ENCODE data around the gene POU2F1. TPM values are rescaled to one million over a fixed set of nuclear protein-coding genes. Genes with fewer than 3 reads are reported as not detected.

Gene POU2F1
- total RNA-seq, 1 experiment from 2014 or later, result 24.5 TPM

DNA sequence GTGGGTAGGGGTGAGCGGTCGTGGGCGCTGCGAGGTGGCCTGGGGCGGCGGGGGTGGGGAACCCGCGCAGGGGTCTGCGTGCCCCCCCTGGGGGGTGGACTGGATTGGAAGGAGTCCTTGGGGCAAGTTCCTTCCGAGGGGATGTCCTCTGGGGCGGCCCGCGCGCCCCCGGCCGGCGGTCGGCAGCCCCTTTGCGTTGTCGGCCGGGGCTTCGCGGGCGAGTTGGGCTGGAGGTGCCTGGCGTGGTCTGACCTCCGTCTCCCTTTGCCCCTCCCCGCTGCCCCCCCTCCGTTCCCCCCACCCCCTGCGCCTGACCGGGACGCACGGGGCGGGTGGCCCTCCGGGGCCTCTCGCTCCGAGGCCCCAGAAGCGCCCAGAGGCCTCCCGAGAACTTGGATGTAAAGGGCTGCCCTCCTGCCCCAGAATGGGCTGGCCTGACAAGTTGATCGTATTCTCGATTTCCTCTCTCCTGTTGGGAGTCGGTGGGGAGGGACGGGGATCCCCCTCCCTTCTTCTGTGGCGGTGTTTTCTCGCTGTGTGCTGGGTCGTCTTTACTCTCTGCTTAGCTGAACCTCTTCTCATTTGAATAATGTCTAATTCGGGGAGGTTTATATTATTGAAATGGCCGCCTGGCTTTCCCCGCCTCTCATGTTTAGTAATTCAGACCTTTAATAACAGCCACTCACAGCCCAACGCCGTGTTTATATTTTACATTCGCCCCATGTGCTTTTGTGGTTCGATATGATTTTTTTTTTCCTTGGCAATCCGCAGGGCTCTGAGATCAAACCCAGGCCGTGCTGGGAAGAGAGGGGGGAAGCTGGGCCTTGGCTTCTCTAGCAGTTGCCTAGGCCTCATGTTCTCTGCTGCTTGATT, 1.3 kb downstream of the POU2F1 start:
- Histone ChIP-seq H3K9me3 (ENCODE audit: control insufficient read depth in 1 of 2, insufficient read depth in 1 of 2, low read depth in 1 of 2, low read length in 2 of 2) (no peaks in the 10 kb centered on the region), H3K36me3 (ENCODE audit: control insufficient read depth in 1 of 2, insufficient read depth in 2 of 2, low read length in 2 of 2) (no peaks in the 10 kb centered on the region), H4K20me1 (ENCODE audit: insufficient read depth) (no peaks in the 10 kb centered on the region), H3K79me2 (ENCODE audit: insufficient read depth, low read length) (peaks cover 55% of the 10 kb centered on the region), H3K27ac (ENCODE audit: low read depth, low read length) (peak overlapping the region; percentile 51), H3K9me2 (ENCODE audit: insufficient read depth) (no peaks in the 10 kb centered on the region), H3K27me3 (ENCODE audit: insufficient read depth, low read length) (no peaks in the 10 kb centered on the region), H3K4me2 (ENCODE audit: low read length) (peak overlapping the region; percentile 93), H2AFZ (ENCODE audit: low read depth, low read length, poor library complexity, severe bottlenecking) (no peak overlapping the region), H3K4me1 (ENCODE audit: control insufficient read depth in 1 of 2, insufficient read depth in 2 of 2, low read length in 2 of 2) (peaks cover 14 to 39% of the 10 kb centered on the region in 2 experiments), H3K9ac (ENCODE audit: low read length) (peak overlapping the region; percentile 76), H3K4me3 (replicated peaks in 1 of 2; ENCODE audit: low read depth in 1 of 2, low read length in 2 of 2) (peak overlapping the region; percentile 65 to 69)
- CTCF ChIA-PET, result interaction anchor here (1.1 kb wide), 1 partner anchor 312 kb away, joined by 3 read pairs; no protein-coding TSS in a partner anchor
- peak; percentile 54 for DNase-seq (ENCODE audit: low read depth, low spot score)
- BruUV-seq (replicated peaks), result TSS peak; percentile 39
- RAD21 ChIA-PET (ENCODE audit: low non-redundant PET in 1 of 2, low total read pairs in 2 of 2, uncharacterized antibody in 2 of 2, unreplicated experiment in 2 of 2), result interaction anchor here in 1 of 2 experiments (0.8 kb wide), 1 partner anchor 331 kb away, joined by 3 read pairs; the partner anchor contains the start of gene CREG1
- TF ChIP-seq ELF1 (IDR thresholded peaks at IDR 0.05; ENCODE audit: borderline replicate concordance, low read depth) (no peak), SIN3A (IDR thresholded peaks at IDR 0.05; ENCODE audit: low read depth) (peak; percentile 51), SP1 (IDR thresholded peaks at IDR 0.05; ENCODE audit: low read depth) (no peak), TCF7L2 (IDR thresholded peaks at IDR 0.05; ENCODE audit: borderline replicate concordance, extremely low read depth, insufficient read depth, insufficient read length) (peak; percentile 72), YY1 (IDR thresholded peaks at IDR 0.05; ENCODE audit: extremely low read depth, insufficient replicate concordance, low read depth, low read length) (peak; percentile 55), EZH2phosphoT487 (IDR thresholded peaks at IDR 0.05; ENCODE audit: borderline replicate concordance) (no peak), ZFX (IDR thresholded peaks at IDR 0.05) (peak; percentile 50), JUND (IDR thresholded peaks at IDR 0.05) (0 out of 2 replicates have a peak, but pooled peaks have one; percentile 20), POLR2A (IDR thresholded peaks at IDR 0.05; ENCODE audit: borderline replicate concordance, extremely low read depth, insufficient read depth, insufficient read length) (peak; percentile 29), FOSL1 (IDR thresholded peaks at IDR 0.05; ENCODE audit: low read depth) (no peak), CEBPB (IDR thresholded peaks at IDR 0.05; ENCODE audit: low read depth) (no peak), POLR2AphosphoS5 (IDR thresholded peaks at IDR 0.05; ENCODE audit: low read depth, low read length) (peak; percentile 80)
- TF ChIP-seq, protein P1, sequence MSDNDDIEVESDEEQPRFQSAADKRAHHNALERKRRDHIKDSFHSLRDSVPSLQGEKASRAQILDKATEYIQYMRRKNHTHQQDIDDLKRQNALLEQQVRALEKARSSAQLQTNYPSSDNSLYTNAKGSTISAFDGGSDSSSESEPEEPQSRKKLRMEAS (IDR thresholded peaks at IDR 0.05), result peak; percentile 92
- peak; percentile 21 for ATAC-seq
- POLR2A ChIA-PET, result no interaction called here
- intact Hi-C loops (cut with micrococcal nuclease), result loop anchor here (2.0 to 5.0 kb wide), 2 partner anchors 155 to 310 kb away; no protein-coding TSS in a partner anchor

All from HCT116 (cell line).